HepG2 (cell line): Measurements from ENCODE around the gene CISD3. TPM values are rescaled to one million over a fixed set of nuclear protein-coding genes. Genes with fewer than 3 reads are reported as not detected.
A peak's percentile ranks its signal among the peaks of the same experiment; 100 is the strongest.

ENCODE experiments used
- ARNT ChIP-seq: fragments of 450-650 bp; IDR thresholded peaks from 2 replicates; pipeline ENCODE4 v1.6.1; 2017
- KLF9 ChIP-seq: IDR thresholded peaks from 2 replicates; pipeline ENCODE4 v1.6.1; 2016; ENCODE audit warnings: low read depth
- RARG ChIP-seq: sonication (generic); formaldehyde crosslinking; IDR thresholded peaks from 2 replicates; pipeline ENCODE4 v1.4.0; 2020; ENCODE audit warnings: low read depth, mild to moderate bottlenecking, missing genetic modification reagents
- SRF ChIP-seq: IDR thresholded peaks from 2 replicates; pipeline ENCODE4 v1.6.1; 2011; ENCODE audit warnings: mild to moderate bottlenecking, low read depth, low read length, moderate library complexity
- SUZ12 ChIP-seq: fragments of 150-350 bp; IDR thresholded peaks from 2 replicates; pipeline ENCODE4 v1.6.1; 2014; ENCODE audit warnings: low read depth, low read length
- ZNF10 ChIP-seq: sonication (generic); formaldehyde crosslinking; IDR thresholded peaks from 2 replicates; pipeline ENCODE4 v1.4.0; 2020; ENCODE audit warnings: mild to moderate bottlenecking, low read depth, missing genetic modification reagents, borderline replicate concordance
- ZNF24 ChIP-seq: fragments of 450-650 bp; IDR thresholded peaks from 2 replicates; pipeline ENCODE4 v1.6.1; 2017; ENCODE audit warnings: antibody characterized with exemption, mild to moderate bottlenecking
- ZNF652 ChIP-seq: IDR thresholded peaks from 2 replicates; pipeline ENCODE4 v1.6.1; 2016; ENCODE audit warnings: low read depth, borderline replicate concordance
- ZNF703 ChIP-seq: sonication (generic); formaldehyde crosslinking; IDR thresholded peaks from 2 replicates; pipeline ENCODE4 v1.5.1; 2020; ENCODE audit warnings: missing genetic modification reagents, mild to moderate bottlenecking, moderate library complexity, borderline replicate concordance
- ZNF850 ChIP-seq: sonication (generic); formaldehyde crosslinking; conservative IDR thresholded peaks from 2 replicates; pipeline ENCODE4 v1.9.0; 2021; ENCODE audit warnings: mild to moderate bottlenecking, missing genetic modification reagents
- polyA plus RNA-seq, 8 experiments: library from polyadenylated mRNA; depleted of rRNA in 3 of 8; stranded (reverse) in 7 of 8; unstranded in 1 of 8; fragments of >200 nt; fragmentation: Illumina TruSeq in 4 of 8; extraction: Trizol in 4 of 8; gene quantifications; 2 replicates each; pipeline versions ENCODE4 v1.2.1 to v1.2.3, GENCODE V29; 2011 to 2016; ENCODE audit warnings: low read depth in 4 of 8, missing spikeins in 1 of 8, mixed read lengths in 1 of 8; ENCODE audit not compliant: insufficient read depth in 1 of 8
- total RNA-seq, 5 experiments: library from RNA; depleted of rRNA; stranded (reverse); fragments of >200 nt; fragmentation: Illumina TruSeq; extraction: Trizol; gene quantifications; 2 replicates each; pipeline ENCODE4 v1.2.3, GENCODE V29; 2016; ENCODE audit warnings: low read depth in 1 of 5
- TF ChIP-seq, protein P1 (sequence below): IDR thresholded peaks from 2 replicates; pipeline ENCODE4 v1.6.1; 2016
- TF ChIP-seq, protein P2 (sequence below): sonication (generic); formaldehyde crosslinking; IDR thresholded peaks from 2 replicates; pipeline ENCODE4 v1.4.0; 2020; ENCODE audit warnings: low read depth, mild to moderate bottlenecking, missing genetic modification reagents
- TF ChIP-seq, protein P3 (sequence below): sonication (generic); formaldehyde crosslinking; IDR thresholded peaks from 2 replicates; pipeline ENCODE4 v1.4.0; 2020; ENCODE audit warnings: missing genetic modification reagents
- TF ChIP-seq, protein P4 (sequence below): sonication (generic); formaldehyde crosslinking; IDR thresholded peaks from 2 replicates; pipeline ENCODE4 v1.4.0; 2020; ENCODE audit warnings: mild to moderate bottlenecking, missing genetic modification reagents
- TF ChIP-seq, protein P5 (sequence below): sonication (generic); formaldehyde crosslinking; IDR thresholded peaks from 2 replicates; pipeline ENCODE4 v1.9.0; 2021; ENCODE audit warnings: missing genetic modification reagents, borderline replicate concordance
- TF ChIP-seq, protein P6 (sequence below): sonication (generic); formaldehyde crosslinking; IDR thresholded peaks from 2 replicates; pipeline ENCODE4 v1.4.0; 2020; ENCODE audit warnings: mild to moderate bottlenecking, low read depth, missing genetic modification reagents

Gene CISD3
- total and polyA plus RNA-seq, 2 of the 13 experiments (the other 11 are each of a cell fraction or from before 2014, with no cell fraction given): 30.0 to 34.1 TPM

DNA sequence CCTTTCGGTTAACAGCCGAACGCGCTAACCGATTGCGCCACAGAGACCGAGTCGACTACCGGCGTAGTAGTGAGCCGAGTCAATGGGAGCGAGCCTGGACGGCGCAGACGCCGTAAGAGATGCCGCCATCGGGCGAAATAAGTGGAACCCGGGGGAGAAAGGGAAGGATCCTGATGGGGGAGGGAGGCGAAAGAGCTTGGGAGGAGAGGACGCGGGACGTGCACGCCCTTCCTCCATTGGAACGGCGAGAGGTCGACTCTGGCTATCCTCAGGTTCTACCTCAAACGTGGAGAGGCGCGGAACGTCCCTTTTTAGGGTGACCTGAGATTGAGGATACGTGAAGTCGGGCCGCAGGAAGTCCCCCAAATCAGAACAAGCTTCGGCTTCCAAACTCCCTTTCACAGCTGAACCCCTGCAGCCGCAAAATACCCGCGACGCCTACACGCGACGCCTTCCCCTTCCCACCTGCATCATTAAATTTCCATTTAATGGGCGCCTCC, 21.7 kb downstream of the CISD3 start (continued):
- TF ChIP-seq, protein P1, sequence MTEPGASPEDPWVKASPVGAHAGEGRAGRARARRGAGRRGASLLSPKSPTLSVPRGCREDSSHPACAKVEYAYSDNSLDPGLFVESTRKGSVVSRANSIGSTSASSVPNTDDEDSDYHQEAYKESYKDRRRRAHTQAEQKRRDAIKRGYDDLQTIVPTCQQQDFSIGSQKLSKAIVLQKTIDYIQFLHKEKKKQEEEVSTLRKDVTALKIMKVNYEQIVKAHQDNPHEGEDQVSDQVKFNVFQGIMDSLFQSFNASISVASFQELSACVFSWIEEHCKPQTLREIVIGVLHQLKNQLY (CRISPR knock-in tag): peak; percentile 57
- TF ChIP-seq, protein P2, sequence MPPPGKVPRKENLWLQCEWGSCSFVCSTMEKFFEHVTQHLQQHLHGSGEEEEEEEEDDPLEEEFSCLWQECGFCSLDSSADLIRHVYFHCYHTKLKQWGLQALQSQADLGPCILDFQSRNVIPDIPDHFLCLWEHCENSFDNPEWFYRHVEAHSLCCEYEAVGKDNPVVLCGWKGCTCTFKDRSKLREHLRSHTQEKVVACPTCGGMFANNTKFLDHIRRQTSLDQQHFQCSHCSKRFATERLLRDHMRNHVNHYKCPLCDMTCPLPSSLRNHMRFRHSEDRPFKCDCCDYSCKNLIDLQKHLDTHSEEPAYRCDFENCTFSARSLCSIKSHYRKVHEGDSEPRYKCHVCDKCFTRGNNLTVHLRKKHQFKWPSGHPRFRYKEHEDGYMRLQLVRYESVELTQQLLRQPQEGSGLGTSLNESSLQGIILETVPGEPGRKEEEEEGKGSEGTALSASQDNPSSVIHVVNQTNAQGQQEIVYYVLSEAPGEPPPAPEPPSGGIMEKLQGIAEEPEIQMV: 0 out of 2 replicates have a peak, but pooled peaks have one; percentile 17
- TF ChIP-seq SUZ12 (no peak), ZNF703 (CRISPR knock-in tag) (no peak), RARG (CRISPR knock-in tag) (no peak), ARNT (no peak), ZNF652 (CRISPR knock-in tag) (0 out of 2 replicates have a peak, but pooled peaks have one; percentile 24), ZNF24 (peak; percentile 97), ZNF10 (CRISPR knock-in tag) (no peak), KLF9 (CRISPR knock-in tag) (no peak; the same call in 1 of the 2 replicates), SRF (no peak; the same call in 1 of the 2 replicates), ZNF850 (no peak; the same call in 1 of the 2 replicates)
- TF ChIP-seq, protein P3, sequence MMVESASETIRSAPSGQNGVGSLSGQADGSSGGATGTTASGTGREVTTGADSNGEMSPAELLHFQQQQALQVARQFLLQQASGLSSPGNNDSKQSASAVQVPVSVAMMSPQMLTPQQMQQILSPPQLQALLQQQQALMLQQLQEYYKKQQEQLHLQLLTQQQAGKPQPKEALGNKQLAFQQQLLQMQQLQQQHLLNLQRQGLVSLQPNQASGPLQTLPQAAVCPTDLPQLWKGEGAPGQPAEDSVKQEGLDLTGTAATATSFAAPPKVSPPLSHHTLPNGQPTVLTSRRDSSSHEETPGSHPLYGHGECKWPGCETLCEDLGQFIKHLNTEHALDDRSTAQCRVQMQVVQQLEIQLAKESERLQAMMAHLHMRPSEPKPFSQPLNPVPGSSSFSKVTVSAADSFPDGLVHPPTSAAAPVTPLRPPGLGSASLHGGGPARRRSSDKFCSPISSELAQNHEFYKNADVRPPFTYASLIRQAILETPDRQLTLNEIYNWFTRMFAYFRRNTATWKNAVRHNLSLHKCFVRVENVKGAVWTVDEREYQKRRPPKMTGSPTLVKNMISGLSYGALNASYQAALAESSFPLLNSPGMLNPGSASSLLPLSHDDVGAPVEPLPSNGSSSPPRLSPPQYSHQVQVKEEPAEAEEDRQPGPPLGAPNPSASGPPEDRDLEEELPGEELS (CRISPR knock-in tag): peak; percentile 36
- TF ChIP-seq, protein P4, sequence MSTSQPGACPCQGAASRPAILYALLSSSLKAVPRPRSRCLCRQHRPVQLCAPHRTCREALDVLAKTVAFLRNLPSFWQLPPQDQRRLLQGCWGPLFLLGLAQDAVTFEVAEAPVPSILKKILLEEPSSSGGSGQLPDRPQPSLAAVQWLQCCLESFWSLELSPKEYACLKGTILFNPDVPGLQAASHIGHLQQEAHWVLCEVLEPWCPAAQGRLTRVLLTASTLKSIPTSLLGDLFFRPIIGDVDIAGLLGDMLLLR (CRISPR knock-in tag): no peak; the same call in 1 of the 2 replicates
- TF ChIP-seq, protein P5, sequence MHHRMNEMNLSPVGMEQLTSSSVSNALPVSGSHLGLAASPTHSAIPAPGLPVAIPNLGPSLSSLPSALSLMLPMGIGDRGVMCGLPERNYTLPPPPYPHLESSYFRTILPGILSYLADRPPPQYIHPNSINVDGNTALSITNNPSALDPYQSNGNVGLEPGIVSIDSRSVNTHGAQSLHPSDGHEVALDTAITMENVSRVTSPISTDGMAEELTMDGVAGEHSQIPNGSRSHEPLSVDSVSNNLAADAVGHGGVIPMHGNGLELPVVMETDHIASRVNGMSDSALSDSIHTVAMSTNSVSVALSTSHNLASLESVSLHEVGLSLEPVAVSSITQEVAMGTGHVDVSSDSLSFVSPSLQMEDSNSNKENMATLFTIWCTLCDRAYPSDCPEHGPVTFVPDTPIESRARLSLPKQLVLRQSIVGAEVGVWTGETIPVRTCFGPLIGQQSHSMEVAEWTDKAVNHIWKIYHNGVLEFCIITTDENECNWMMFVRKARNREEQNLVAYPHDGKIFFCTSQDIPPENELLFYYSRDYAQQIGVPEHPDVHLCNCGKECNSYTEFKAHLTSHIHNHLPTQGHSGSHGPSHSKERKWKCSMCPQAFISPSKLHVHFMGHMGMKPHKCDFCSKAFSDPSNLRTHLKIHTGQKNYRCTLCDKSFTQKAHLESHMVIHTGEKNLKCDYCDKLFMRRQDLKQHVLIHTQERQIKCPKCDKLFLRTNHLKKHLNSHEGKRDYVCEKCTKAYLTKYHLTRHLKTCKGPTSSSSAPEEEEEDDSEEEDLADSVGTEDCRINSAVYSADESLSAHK (CRISPR knock-in tag): no peak
- TF ChIP-seq, protein P6, sequence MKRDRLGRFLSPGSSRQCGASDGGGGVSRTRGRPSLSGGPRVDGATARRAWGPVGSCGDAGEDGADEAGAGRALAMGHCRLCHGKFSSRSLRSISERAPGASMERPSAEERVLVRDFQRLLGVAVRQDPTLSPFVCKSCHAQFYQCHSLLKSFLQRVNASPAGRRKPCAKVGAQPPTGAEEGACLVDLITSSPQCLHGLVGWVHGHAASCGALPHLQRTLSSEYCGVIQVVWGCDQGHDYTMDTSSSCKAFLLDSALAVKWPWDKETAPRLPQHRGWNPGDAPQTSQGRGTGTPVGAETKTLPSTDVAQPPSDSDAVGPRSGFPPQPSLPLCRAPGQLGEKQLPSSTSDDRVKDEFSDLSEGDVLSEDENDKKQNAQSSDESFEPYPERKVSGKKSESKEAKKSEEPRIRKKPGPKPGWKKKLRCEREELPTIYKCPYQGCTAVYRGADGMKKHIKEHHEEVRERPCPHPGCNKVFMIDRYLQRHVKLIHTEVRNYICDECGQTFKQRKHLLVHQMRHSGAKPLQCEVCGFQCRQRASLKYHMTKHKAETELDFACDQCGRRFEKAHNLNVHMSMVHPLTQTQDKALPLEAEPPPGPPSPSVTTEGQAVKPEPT: peak; percentile 22; the same call in 1 of the 2 replicates
